GM12865 (cell line): ENCODE measurements around the gene SNX9.
"Not testable (repeated sequence)": the region's sequence is repeated elsewhere in the genome, so short reads cannot be mapped to it uniquely, and the experiment has no call there.

ENCODE experiments used
- DNase-seq: peaks from one replicate; pipeline ENCODE4 v3.0.0; 2010; ENCODE audit warnings: low read depth
- H3K4me3 ChIP-seq: 2 replicates; pipeline ENCODE4 v1.5.1; 2011; ENCODE audit warnings: mild to moderate bottlenecking, low read depth, low read length, control low read depth
- CTCF ChIP-seq: IDR thresholded peaks from 2 replicates; pipeline ENCODE4 v1.5.1; 2011; ENCODE audit warnings: low read length, control low read depth, low read depth, inconsistent platforms; ENCODE audit not compliant: insufficient read depth; ENCODE audit errors: missing control alignments

SNX9 gene

DNA sequence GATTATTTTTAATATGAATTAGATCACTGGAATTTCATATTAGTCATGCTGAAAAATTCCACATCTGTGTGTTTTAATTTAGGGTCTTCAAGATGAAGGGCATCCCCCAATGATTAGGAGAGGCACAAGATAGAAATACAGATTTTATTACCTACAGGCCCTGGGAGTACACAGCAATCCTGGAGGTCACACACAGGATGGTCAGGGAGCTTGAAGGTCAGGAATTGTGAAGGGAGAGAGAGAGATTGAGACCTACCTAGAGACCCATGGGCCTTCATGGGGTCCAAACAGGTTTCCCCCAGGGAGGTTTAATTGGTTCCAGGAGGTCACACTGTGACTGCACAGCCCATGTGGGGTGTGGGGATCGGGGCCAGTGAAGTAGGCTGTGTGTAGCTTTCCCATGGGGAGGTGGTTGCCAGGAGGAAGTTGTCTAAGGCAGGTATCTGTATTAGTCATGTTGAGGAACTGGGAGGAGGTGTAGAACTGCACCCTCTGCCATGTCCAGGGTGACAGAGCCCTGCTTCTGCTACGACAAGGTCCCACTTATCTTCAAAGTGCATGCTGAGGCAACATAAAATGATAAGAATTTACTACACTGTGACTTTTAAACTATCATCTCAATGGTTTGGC is 18.3 kb downstream of the SNX9 start:
- H3K4me3 ChIP-seq, result no peak overlapping the region
- no peak for TF ChIP-seq CTCF
- DNase-seq, result peak; percentile 58

- TF ChIP-seq CTCF, result no peak
- no peak overlapping the region for H3K4me3 ChIP-seq
Observed at GRCh38 chr6:157842212-157842611, 19.2 kb downstream of the SNX9 start.

GRCh38 chr6:157844196-157844595 is 21.1 kb downstream of the SNX9 start:
- not testable (repeated sequence) for H3K4me3 ChIP-seq, DNase-seq

More at GRCh38 chr6:157842212-157842611, 19.2 kb downstream of the SNX9 start:
- DNase-seq, result no peak

DNA sequence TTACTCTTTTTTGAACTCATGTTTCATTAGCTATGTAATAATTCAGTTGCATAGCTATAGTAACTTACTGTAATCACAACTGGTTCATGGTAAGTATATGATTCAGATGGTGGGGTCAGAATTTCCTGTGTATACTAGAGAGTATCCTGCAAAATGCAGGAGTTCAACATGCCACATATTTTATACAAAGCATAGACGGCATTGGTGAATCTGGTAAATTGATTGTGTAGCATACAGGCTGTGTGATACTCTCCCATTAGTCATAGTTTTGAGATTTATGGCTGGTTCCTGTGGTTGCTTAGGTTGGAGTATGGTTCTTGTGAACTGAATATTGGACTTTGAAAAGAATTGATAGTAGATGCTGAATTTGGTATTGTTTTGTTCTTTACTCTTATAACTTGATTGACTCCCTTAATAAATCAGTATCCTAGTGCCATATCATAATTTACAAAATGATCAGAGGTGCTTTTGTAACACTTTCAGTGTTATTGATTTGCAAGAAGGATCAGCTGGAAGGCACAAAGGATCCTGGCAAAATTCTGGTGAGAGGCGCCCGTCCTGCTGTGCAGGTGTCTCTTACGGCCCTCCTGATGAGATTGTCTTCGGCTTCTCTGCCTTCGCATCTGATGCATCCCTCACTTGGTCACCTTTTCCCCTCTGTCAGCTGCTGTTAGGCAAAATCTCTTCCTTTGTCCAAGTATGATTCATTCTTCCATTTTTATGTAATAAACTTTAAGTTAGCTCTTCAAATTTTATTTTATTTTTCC is 22.6 kb downstream of the SNX9 start:
- no peak overlapping the region for H3K4me3 ChIP-seq

GRCh38 chr6:157847846-157848245 is 24.8 kb downstream of the SNX9 start:
- H3K4me3 ChIP-seq, result no peak overlapping the region
- TF ChIP-seq CTCF, result no peak
- DNase-seq, result no peak

More for the DNA sequence above, 22.6 kb downstream of the SNX9 start:
- no peak for TF ChIP-seq CTCF
- no peak for DNase-seq

DNA sequence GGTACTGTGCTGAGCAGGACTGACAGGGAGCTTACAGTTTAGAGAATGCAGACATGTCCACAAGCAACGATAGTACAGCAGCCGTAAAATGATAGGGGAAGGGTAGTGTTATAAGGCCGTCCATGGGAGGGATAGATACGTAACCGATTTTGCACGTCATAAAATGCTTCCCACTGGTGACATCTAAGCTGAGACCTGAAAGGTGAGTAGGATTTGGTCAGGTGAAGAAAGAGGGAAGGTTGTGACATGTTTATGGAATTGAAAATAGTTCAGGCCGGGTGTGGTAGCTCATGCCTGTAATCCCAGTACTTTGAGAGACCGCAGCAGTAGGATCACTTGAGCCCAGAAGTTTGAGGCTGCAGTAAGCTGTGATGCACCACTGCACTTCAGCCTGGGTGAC is 25.6 kb downstream of the SNX9 start:
- TF ChIP-seq CTCF, result no peak
- DNase-seq, result no peak
- H3K4me3 ChIP-seq, result no peak overlapping the region

- no peak for TF ChIP-seq CTCF
- no peak for DNase-seq
- no peak overlapping the region for H3K4me3 ChIP-seq
Observed at GRCh38 chr6:157849288-157850017, 26.4 kb downstream of the SNX9 start.
